Gastrocnemius medialis (tissue), 4 donors: ENCODE data around the gene PGGHG.

Source experiments
- CTCF ChIP-seq, 5 experiments: fragments of 450-650 bp in 3 of 5; fragments of 200-600 bp in 2 of 5; sonication (generic) in 2 of 5; IDR thresholded peaks in 4 of 5; conservative IDR thresholded peaks in 1 of 5; 1 replicate in 4 of 5; 2 replicates in 1 of 5; pipeline ENCODE4 v1.5.1; 2016 to 2019; ENCODE audit warnings: antibody characterized with exemption in 5 of 5, mild to moderate bottlenecking in 3 of 5, moderate library complexity in 3 of 5
- POLR2A ChIP-seq, 2 donors: fragments of 450-650 bp; IDR thresholded peaks; one replicate each; pipeline ENCODE4 v1.6.1; 2017; ENCODE audit warnings: antibody characterized with exemption in 2 of 2, mild to moderate bottlenecking in 2 of 2, moderate library complexity in 2 of 2

GRCh38 chr11:299081-299891 lies 10.4 kb downstream of the PGGHG start, which contains the start of gene IFITM5:
- TF ChIP-seq CTCF (IDR thresholded peaks at IDR 0.05 in 4 of 5, conservative IDR thresholded peaks at IDR 0.05 in 1 of 5) = no peak
- TF ChIP-seq POLR2A (IDR thresholded peaks at IDR 0.05) = no peak
